HG03354 (cell line): ENCODE measurements around the gene PRDX5.
"Not testable (repeated sequence)": the region's sequence is repeated elsewhere in the genome, so short reads cannot be mapped to it uniquely, and the experiment has no call there.

Experiments
- ATAC-seq: cut with Tn5 transposase; IDR thresholded peaks from one replicate; pipeline ENCODE4 v1.9.1; 2021; ENCODE audit warnings: mild to moderate bottlenecking; ENCODE audit not compliant: unreplicated experiment, poor library complexity, severe bottlenecking

PRDX5 gene

DNA sequence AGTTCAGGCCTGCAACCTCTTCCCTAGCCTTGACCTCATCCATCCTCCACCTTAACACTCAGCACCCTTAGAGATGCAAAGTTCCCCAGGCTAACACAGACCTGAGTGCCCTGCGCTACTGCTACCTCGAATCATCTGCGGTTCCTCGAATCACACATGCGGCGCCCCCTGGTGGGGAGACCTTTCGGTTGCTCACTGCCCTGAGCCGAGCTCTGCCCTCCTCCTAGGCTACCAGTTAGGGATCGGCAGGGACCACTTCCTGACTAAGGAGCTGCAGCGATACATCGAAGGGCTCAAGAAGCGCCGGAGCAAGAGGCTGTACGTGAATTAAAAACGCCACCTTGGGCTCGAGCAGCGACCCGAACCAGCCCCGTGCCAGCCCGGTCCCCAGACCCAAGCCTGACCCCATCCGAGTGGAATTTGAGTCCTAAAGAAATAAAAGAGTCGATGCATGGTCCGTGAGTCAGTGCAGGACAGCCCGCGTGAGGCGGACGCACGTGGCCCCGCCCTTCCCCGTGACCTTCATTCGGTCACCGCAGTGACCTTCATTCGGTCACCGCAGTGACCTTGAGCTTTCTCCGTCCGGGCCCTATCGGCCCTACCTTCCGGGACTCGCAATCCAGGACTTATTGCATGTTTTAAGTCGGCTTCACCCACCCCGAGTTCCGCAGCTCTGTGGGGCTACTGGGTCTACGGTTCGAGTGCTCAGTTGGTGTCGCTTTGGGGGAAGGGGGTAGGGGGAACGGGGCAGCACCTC, 13.4 kb upstream of the PRDX5 start:
- peak; percentile 33 for ATAC-seq

DNA sequence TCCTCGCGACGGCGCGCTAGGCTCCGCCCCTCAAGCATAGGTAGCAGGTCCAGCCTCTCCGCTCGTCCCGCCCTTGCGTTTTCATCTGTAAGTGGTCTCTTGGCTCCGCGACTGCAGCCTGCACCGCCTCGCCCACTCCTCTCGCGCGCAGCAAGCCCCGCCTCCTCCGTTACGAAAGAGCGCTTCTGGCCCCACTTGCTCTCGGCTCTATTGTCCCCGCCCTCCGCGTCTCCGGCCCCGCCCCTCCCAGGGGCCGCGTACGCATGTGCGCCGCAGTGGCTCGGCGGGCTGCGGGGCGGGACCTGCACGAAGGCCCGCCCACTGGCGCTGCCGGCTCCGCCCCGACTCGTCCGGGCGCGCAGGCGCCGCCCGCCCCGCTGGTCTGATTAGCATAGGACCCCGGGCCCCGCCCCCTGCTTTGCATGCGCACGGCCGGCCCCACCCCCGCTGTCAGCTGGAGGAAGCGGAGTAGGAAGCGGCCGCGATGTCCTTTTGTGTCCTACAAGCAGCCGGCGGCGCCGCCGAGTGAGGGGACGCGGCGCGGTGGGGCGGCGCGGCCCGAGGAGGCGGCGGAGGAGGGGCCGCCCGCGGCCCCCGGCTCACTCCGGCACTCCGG, 12.7 kb upstream of the PRDX5 start, which contains the start of gene ESRRA:
Gene ESRRA (plus strand): TSS at position 450 of the 616 bp plus-strand sequence. CDS start 1,656 bp downstream, outside the sequence.
- peak; percentile 69 for ATAC-seq

DNA sequence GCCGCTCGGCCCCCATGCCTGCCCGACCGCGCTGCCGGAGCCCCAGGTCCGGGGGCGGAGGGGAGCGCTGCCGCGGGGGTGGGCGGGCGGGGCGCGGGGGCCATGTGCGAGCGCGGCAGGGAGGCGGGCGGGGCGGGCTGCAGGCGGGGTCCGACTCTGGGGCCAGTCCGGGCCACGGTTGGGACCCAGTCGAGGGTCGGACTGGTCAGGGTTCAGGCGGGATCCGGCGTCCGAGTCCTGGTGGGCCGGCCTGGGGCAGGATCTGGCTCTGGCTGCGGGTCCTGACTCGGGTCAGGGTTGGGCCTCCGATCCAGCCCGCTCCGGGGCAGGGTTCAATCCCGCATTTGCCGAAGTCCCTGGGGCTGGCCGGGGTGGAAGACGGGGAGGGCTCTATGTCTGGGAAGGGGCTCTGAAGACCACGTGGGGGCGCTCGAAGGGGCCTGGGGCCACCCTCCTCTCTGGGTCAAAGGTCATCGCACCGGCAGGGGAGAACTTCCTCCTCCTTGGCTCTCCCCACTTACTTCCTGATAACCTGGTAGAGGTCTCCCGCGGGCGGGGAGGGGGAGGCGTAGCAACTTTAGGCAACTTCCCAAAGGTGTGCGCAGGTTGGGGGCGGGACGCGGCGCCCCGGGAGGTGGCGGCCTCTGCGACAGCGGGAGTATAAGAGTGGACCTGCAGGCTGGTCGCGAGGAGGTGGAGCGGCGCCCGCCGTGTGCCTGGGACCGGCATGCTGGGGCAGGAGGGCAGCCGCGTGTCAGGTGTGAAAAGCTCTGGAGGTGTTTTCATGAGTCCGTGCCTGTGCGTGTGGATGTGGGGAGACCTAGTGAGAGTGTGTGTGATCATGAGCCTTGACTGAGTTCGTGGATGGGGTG, 12.0 kb upstream of the PRDX5 start:
- peak; percentile 26 for ATAC-seq

- ATAC-seq: no peak
These were observed 11.4 kb upstream of the PRDX5 start for GRCh38 chr11:64306563-64306875.

- no peak for ATAC-seq
These were observed 10.9 kb upstream of the PRDX5 start for GRCh38 chr11:64306876-64307622.

- not testable (repeated sequence) for ATAC-seq
These were observed 10.1 kb upstream of the PRDX5 start for GRCh38 chr11:64307795-64308194.

DNA sequence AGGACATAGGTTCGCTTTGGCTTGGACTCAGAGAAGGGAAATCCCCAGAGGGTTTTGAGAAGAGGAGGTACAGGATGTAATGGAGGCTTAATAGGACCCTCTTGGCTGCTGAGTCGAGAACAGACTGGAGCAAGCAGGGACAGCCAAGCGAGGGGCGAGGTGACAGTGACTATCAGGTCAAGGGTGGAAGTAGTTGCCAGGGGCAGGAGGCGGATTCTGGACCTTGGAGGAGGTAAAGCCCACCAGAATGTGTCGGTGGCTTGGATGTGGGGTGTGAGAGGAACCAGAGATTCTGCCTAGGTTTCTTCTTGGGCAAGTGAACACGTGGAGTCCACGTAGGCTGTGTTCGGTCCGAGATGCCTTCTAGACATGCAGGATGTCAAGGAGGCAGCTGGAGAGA, 5.0 kb upstream of the PRDX5 start:
- no peak for ATAC-seq

DNA sequence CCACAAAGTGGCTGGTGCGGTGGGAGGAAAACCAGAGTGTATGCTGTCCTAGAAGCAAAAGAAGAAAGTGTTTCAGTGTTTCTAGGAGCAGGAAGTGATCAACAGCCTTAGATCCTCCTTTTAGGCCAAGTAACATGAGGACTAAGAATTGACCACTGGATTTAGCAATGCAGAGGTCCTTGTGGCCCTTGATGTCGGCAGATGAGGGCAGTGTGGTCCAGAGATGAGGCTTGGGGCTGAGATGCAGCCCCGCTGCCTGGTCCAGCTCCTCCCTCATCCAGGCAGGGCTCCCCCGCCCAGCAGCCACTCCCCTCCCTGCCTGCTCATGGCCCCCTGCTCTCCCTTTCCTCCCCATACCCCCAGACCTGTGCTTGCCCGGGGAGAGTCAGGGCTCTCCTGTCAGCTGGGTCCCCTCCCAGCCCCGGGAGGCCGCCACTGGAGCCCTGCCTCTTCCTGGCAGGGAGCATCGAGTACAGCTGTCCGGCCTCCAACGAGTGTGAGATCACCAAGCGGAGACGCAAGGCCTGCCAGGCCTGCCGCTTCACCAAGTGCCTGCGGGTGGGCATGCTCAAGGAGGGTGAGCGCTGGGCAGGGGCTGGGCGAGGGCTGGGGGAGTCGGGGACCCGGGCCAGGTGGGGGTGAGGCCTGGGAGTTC, 4.3 kb upstream of the PRDX5 start:
- ATAC-seq: no peak

- no peak for ATAC-seq
These were observed 3.6 kb upstream of the PRDX5 start for GRCh38 chr11:64314146-64314804.

DNA sequence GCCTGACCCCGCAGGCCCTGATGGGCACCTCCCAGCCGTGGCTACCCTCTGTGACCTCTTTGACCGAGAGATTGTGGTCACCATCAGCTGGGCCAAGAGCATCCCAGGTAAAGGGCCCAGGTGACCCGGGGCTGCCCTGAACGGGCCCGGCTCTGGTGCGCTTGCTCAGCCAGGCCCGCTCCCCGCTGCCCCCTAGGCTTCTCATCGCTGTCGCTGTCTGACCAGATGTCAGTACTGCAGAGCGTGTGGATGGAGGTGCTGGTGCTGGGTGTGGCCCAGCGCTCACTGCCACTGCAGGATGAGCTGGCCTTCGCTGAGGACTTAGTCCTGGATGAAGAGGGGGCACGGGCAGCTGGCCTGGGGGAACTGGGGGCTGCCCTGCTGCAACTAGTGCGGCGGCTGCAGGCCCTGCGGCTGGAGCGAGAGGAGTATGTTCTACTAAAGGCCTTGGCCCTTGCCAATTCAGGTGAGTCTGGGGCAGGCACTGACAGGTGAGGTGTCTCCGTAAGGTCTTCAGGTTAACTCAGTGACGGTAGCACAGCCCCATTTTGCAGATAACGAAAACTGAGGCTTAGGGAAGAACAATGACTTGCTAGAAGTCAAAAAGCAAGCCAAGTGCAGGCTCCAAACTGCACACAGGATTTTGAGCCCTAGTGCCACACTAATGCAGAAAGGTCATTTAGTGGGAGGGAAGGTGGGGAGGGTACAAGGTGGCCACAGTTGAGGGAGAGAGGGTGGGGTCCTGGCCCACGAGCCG, 2.9 kb upstream of the PRDX5 start:
- ATAC-seq: no peak

DNA sequence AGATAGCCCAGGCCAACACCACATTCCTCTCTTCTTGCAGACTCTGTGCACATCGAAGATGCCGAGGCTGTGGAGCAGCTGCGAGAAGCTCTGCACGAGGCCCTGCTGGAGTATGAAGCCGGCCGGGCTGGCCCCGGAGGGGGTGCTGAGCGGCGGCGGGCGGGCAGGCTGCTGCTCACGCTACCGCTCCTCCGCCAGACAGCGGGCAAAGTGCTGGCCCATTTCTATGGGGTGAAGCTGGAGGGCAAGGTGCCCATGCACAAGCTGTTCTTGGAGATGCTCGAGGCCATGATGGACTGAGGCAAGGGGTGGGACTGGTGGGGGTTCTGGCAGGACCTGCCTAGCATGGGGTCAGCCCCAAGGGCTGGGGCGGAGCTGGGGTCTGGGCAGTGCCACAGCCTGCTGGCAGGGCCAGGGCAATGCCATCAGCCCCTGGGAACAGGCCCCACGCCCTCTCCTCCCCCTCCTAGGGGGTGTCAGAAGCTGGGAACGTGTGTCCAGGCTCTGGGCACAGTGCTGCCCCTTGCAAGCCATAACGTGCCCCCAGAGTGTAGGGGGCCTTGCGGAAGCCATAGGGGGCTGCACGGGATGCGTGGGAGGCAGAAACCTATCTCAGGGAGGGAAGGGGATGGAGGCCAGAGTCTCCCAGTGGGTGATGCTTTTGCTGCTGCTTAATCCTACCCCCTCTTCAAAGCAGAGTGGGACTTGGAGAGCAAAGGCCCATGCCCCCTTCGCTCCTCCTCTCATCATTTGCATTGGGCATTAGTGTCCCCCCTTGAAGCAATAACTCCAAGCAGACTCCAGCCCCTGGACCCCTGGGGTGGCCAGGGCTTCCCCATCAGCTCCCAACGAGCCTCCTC, 2.0 kb upstream of the PRDX5 start:
- ATAC-seq: not testable (repeated sequence)

- peak; percentile 11 for ATAC-seq
These were observed 1.1 kb upstream of the PRDX5 start for GRCh38 chr11:64316672-64317324.

DNA sequence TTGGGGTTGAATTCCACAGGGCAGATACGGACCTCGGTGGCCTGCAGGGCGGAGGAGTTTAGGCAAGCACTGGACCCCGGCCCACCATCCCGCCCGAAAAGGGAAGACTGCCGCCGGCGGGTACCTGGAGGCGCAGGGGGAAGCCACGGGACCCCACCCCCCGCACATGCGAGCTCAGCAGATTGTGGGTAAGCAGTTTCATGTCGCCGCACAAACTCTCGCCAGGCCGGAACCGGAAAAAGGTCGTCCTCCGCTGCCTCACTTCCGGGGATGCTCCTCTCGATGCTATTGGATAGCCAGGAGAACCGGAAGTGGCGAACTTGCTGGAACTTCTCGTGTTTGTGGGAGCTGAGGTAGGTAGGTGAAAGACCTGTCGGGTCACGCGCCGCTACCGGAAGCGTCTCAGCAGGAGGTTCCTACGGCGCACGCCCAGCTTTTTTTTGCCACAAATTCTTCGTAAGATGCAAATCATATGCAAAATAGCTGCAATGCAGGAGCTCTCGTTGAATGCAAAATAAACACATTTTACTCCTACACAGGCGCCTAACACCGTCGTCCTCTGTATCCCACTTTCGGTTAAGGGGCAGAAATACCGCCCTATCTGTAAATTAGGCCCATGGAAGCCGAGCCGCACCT, 478 bp upstream of the PRDX5 start, which contains the start of gene TRMT112:
Gene TRMT112 (minus strand): TSS at position 235 of the 636 bp plus-strand sequence. CDS start 33 bp downstream, at position 202.
- peak; percentile 70 for ATAC-seq

DNA sequence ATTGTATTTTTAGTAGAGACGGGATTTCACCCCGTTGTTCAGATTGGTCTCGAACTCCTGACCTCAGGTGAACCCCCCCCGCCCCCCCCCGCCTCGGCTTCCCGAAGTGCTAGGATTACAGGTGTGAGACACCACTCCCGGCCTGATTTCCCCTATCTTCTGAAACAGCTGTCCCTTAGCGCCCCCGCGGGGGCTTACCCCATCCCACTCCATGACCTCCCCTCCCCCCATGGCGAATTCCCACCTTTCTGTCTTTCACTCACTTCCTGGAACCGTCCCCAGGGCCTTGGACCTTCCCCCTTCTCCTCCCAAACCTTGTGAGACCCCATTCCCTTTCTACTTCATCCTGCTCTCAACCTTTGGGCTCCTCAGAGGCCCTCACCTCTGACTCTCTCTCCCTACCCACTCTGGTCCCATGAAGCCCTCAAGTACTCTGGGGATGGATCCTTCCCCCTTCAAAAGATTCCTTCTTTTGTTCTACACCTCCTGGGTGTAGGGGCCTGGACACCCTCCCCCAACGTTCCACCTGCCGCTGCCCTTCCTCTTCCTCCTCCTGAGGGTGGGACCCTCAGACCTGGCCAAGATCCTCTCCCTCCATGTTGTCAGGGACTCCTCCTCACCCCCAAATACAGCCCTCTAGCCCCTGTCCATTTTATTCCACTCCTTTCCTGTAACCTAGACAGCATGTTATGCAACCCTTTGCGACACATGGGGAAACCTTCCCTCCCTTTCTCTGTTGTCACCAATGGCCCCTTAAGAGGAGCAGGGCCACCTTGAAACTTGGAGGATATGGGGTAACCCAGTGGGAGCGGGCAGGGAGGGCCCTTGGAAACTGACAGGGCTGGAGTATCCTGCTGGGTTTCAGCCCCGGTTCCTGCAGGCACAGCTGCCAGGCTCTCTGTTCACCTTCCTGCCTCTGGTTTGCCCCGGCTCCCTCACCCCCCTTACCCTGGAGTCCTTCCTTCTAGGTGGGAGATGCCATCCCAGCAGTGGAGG, 1.1 kb downstream of the PRDX5 start:
- no peak for ATAC-seq

- no peak for ATAC-seq
These were observed 2.6 kb downstream of the PRDX5 start for GRCh38 chr11:64320556-64320955.
